Measurements from ENCODE around the gene CTBP2.
"Not testable (repeated sequence)": the region's sequence is repeated elsewhere in the genome, so short reads cannot be mapped to it uniquely, and the experiment has no call there.

CTBP2 gene

GRCh38 chr10:125155101-125155500, 5.3 kb downstream of the CTBP2 start:
- TF ChIP-seq CTCF (IDR thresholded peaks at IDR 0.05; ENCODE audit: low read depth, low read length), result no peak
- in situ Hi-C loops (cut with HindIII; ENCODE audit: low sequenced_read_pairs), result no loop called here
- DNase-seq (ENCODE audit: low read depth, low spot score), result no peak
- H3K4me3 ChIP-seq (ENCODE audit: low read depth, low read length), result no peak overlapping the region

- in situ Hi-C loops (cut with HindIII; ENCODE audit: low sequenced_read_pairs), result no loop called here
- no peak for TF ChIP-seq CTCF (IDR thresholded peaks at IDR 0.05; ENCODE audit: low read depth, low read length)
- no peak overlapping the region for H3K4me3 ChIP-seq (ENCODE audit: low read depth, low read length)
- DNase-seq (ENCODE audit: low read depth, low spot score), result no peak
These were observed 5.8 kb downstream of the CTBP2 start for GRCh38 chr10:125154529-125154928.

- H3K4me3 ChIP-seq (ENCODE audit: low read depth, low read length), result no peak overlapping the region
These were observed 6.5 kb downstream of the CTBP2 start for GRCh38 chr10:125153703-125154490.

GRCh38 chr10:125152450-125153368, 7.7 kb downstream of the CTBP2 start:
- in situ Hi-C loops (cut with HindIII; ENCODE audit: low sequenced_read_pairs), result no loop called here
- TF ChIP-seq CTCF (IDR thresholded peaks at IDR 0.05; ENCODE audit: low read depth, low read length), result no peak
- DNase-seq (ENCODE audit: low read depth, low spot score), result peak; percentile 47
- no peak overlapping the region for H3K4me3 ChIP-seq (ENCODE audit: low read depth, low read length)

More at GRCh38 chr10:125153703-125154490, 6.5 kb downstream of the CTBP2 start:
- in situ Hi-C loops (cut with HindIII; ENCODE audit: low sequenced_read_pairs), result no loop called here
- no peak for TF ChIP-seq CTCF (IDR thresholded peaks at IDR 0.05; ENCODE audit: low read depth, low read length)
- peak; percentile 42 for DNase-seq (ENCODE audit: low read depth, low spot score)

GRCh38 chr10:125151553-125152449, 8.6 kb downstream of the CTBP2 start:
- no peak overlapping the region for H3K4me3 ChIP-seq (ENCODE audit: low read depth, low read length)
- TF ChIP-seq CTCF (IDR thresholded peaks at IDR 0.05; ENCODE audit: low read depth, low read length), result no peak
- in situ Hi-C loops (cut with HindIII; ENCODE audit: low sequenced_read_pairs), result no loop called here
- DNase-seq (ENCODE audit: low read depth, low spot score), result no peak

- no peak for TF ChIP-seq CTCF (IDR thresholded peaks at IDR 0.05; ENCODE audit: low read depth, low read length)
- in situ Hi-C loops (cut with HindIII; ENCODE audit: low sequenced_read_pairs), result no loop called here
- no peak for DNase-seq (ENCODE audit: low read depth, low spot score)
- H3K4me3 ChIP-seq (ENCODE audit: low read depth, low read length), result no peak overlapping the region
These were observed 9.2 kb downstream of the CTBP2 start for GRCh38 chr10:125151170-125151552.

- H3K4me3 ChIP-seq (ENCODE audit: low read depth, low read length); DNase-seq (ENCODE audit: low read depth, low spot score); in situ Hi-C loops (cut with HindIII; ENCODE audit: low sequenced_read_pairs): not testable (repeated sequence)
These were observed 9.8 kb downstream of the CTBP2 start for GRCh38 chr10:125150376-125151083.
